ENCODE data around the gene SFMBT2. TPM values are rescaled to one million over a fixed set of nuclear protein-coding genes. Genes with fewer than 3 reads are reported as not detected.
"Not testable (repeated sequence)": the region's sequence is repeated elsewhere in the genome, so short reads cannot be mapped to it uniquely, and the experiment has no call there.

SFMBT2 gene
- total RNA-seq, 2 donors from 2014 or later = 12.2 to 18.5 TPM

GRCh38 chr10:7316839-7317238 is 94.0 kb downstream of the SFMBT2 start:
- H3K27me3 ChIP-seq (replicated peaks; ENCODE audit: insufficient read depth) = no peaks in the 10 kb centered on the region
- intact Hi-C loops (cut with DNase I) = no loop called here
- no peak overlapping the region for H3K4me3 ChIP-seq
- no peak overlapping the region for H3K27ac ChIP-seq
- TF ChIP-seq POLR2A (IDR thresholded peaks at IDR 0.05) (no peak), CTCF (IDR thresholded peaks at IDR 0.05) (no peak), POLR2AphosphoS5 (IDR thresholded peaks at IDR 0.05) (no peak)
- peaks cover 4% of the 10 kb centered on the region for H3K4me1 ChIP-seq (replicated peaks)
- WGBS = 80% methylated on average over 2 of the region's 2 CpGs
- no peaks in the 10 kb centered on the region for H3K9me3 ChIP-seq
- DNase-seq (ENCODE audit: low spot score) = no peak
- no peaks in the 10 kb centered on the region for H3K36me3 ChIP-seq

GRCh38 chr10:7315906-7316305 is 94.9 kb downstream of the SFMBT2 start:
- no peaks in the 10 kb centered on the region for H3K9me3 ChIP-seq
- 85% methylated on average over 2 of the region's 2 CpGs for WGBS
- no peak overlapping the region for H3K27ac ChIP-seq
- TF ChIP-seq POLR2A (IDR thresholded peaks at IDR 0.05) (no peak), CTCF (IDR thresholded peaks at IDR 0.05) (no peak), POLR2AphosphoS5 (IDR thresholded peaks at IDR 0.05) (no peak)
- no peak for DNase-seq (ENCODE audit: low spot score)
- no peak overlapping the region for H3K4me3 ChIP-seq
- no peaks in the 10 kb centered on the region for H3K36me3 ChIP-seq
- peaks cover 4% of the 10 kb centered on the region for H3K4me1 ChIP-seq (replicated peaks)
- intact Hi-C loops (cut with DNase I) = no loop called here
- no peaks in the 10 kb centered on the region for H3K27me3 ChIP-seq (replicated peaks; ENCODE audit: insufficient read depth)

GRCh38 chr10:7314170-7314569 is 96.7 kb downstream of the SFMBT2 start:
- Histone ChIP-seq H3K27me3 (replicated peaks; ENCODE audit: insufficient read depth) (no peaks in the 10 kb centered on the region), H3K9me3 (no peaks in the 10 kb centered on the region), H3K4me3 (no peak overlapping the region), H3K4me1 (replicated peaks) (peaks cover 4% of the 10 kb centered on the region), H3K36me3 (no peaks in the 10 kb centered on the region), H3K27ac (no peak overlapping the region)
- TF ChIP-seq POLR2AphosphoS5 (IDR thresholded peaks at IDR 0.05) = peak; percentile 11
- TF ChIP-seq POLR2A (IDR thresholded peaks at IDR 0.05) = no peak
- no peak for DNase-seq (ENCODE audit: low spot score)
- WGBS = 79% methylated on average over 4 of the region's 4 CpGs
- intact Hi-C loops (cut with DNase I) = no loop called here

GRCh38 chr10:7312488-7312857 is 98.4 kb downstream of the SFMBT2 start:
- no peaks in the 10 kb centered on the region for H3K4me1 ChIP-seq (replicated peaks)
- TF ChIP-seq CTCF (IDR thresholded peaks at IDR 0.05) (no peak), POLR2A (IDR thresholded peaks at IDR 0.05) (no peak), POLR2AphosphoS5 (IDR thresholded peaks at IDR 0.05) (no peak)
- intact Hi-C loops (cut with DNase I) = no loop called here
- no peaks in the 10 kb centered on the region for H3K27me3 ChIP-seq (replicated peaks; ENCODE audit: insufficient read depth)
- H3K27ac ChIP-seq = no peak overlapping the region
- no peaks in the 10 kb centered on the region for H3K36me3 ChIP-seq
- WGBS = 88% methylated on average over 7 of the region's 7 CpGs
- H3K9me3 ChIP-seq = no peaks in the 10 kb centered on the region
- no peak for DNase-seq (ENCODE audit: low spot score)
- no peak overlapping the region for H3K4me3 ChIP-seq

- intact Hi-C loops (cut with DNase I); H3K4me3 ChIP-seq; H3K27me3 ChIP-seq (replicated peaks; ENCODE audit: insufficient read depth); H3K36me3 ChIP-seq; H3K27ac ChIP-seq; H3K4me1 ChIP-seq (replicated peaks); DNase-seq (ENCODE audit: low spot score); H3K9me3 ChIP-seq: not testable (repeated sequence)
- 86% methylated on average over 13 of the region's 13 CpGs for WGBS
Observed at GRCh38 chr10:7311850-7312487, 98.9 kb downstream of the SFMBT2 start.

- no peak overlapping the region for H3K4me3 ChIP-seq
- intact Hi-C loops (cut with DNase I) = no loop called here
- H3K36me3 ChIP-seq = no peaks in the 10 kb centered on the region
- no peak overlapping the region for H3K27ac ChIP-seq
- no peak for TF ChIP-seq POLR2AphosphoS5 (IDR thresholded peaks at IDR 0.05)
- TF ChIP-seq POLR2A (IDR thresholded peaks at IDR 0.05) = no peak
- TF ChIP-seq CTCF (IDR thresholded peaks at IDR 0.05) = no peak
- no peaks in the 10 kb centered on the region for H3K27me3 ChIP-seq (replicated peaks; ENCODE audit: insufficient read depth)
- H3K4me1 ChIP-seq (replicated peaks) = no peaks in the 10 kb centered on the region
- DNase-seq (ENCODE audit: low spot score) = no peak
- no peaks in the 10 kb centered on the region for H3K9me3 ChIP-seq
- WGBS = 58% methylated on average over 9 of the region's 9 CpGs
Observed at GRCh38 chr10:7311218-7311849, 99.5 kb downstream of the SFMBT2 start.

Data from prostate gland (tissue), 2 donors.